ENCODE results near the gene SERF2. TPM values are rescaled to one million over a fixed set of nuclear protein-coding genes. Genes with fewer than 3 reads are reported as not detected.

The SERF2 gene
- total RNA-seq, 4 donors from 2014 or later, result 491 to 646 (median 617) TPM

DNA sequence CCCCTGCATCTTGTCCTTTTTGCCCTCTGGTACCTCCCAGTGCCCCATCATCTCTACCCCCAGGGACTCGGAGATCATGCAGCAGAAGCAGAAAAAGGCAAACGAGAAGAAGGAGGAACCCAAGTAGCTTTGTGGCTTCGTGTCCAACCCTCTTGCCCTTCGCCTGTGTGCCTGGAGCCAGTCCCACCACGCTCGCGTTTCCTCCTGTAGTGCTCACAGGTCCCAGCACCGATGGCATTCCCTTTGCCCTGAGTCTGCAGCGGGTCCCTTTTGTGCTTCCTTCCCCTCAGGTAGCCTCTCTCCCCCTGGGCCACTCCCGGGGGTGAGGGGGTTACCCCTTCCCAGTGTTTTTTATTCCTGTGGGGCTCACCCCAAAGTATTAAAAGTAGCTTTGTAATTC is 1.5 kb downstream of the SERF2 start:
- Histone ChIP-seq H3K9me3 (no peaks in the 10 kb centered on the region), H3K4me1 (peaks cover 48 to 49% of the 10 kb centered on the region in 2 donors), H3K27ac (peak overlapping the region; percentile 96 to 100 (median 99)), H3K36me3 (peaks cover 0 to 35% of the 10 kb centered on the region in 2 donors), H3K4me3 (peak overlapping the region; percentile 91 to 100 (median 94)), H3K27me3 (no peaks in the 10 kb centered on the region)
- DNase-seq (peak in 1 of 2 donors; percentile 39), ATAC-seq (no peak)
- in situ Hi-C loops (cut with MboI; ENCODE audit: low sequenced_read_pairs in 4 of 4), result loop anchor here in 1 of 4 donors (25.0 kb wide), 2 partner anchors 919 to 1844 kb away; partner anchors contain the start of genes B2M, PATL2 and SQOR
- intact Hi-C loops (cut with DNase I; ENCODE audit: low total_unique reads), result loop anchor here (5.0 to 10.0 kb wide), 2 partner anchors 741 to 934 kb away; partner anchors contain the start of gene EIF3J
- no peak for TF ChIP-seq POLR2A (IDR thresholded peaks at IDR 0.05)
- TF ChIP-seq CTCF (IDR thresholded peaks at IDR 0.05 in 4 of 5, conservative IDR thresholded peaks at IDR 0.05 in 1 of 5), result no peak

- DNase-seq, result peak in 1 of 2 donors; percentile 87
- Histone ChIP-seq H3K9me3 (no peaks in the 10 kb centered on the region), H3K4me1 (peaks cover 48 to 51% of the 10 kb centered on the region in 2 donors), H3K27ac (peak overlapping the region; percentile 96 to 100 (median 99)), H3K4me3 (peak overlapping the region; percentile 91 to 100 (median 94)), H3K27me3 (no peaks in the 10 kb centered on the region), H3K36me3 (peaks cover 0 to 42% of the 10 kb centered on the region in 2 donors)
- peak; percentile 53 to 61 for ATAC-seq
- intact Hi-C loops (cut with DNase I; ENCODE audit: low total_unique reads) (loop anchor here (5.0 to 10.0 kb wide), 2 partner anchors 740 to 933 kb away; partner anchors contain the start of gene EIF3J), in situ Hi-C loops (cut with MboI; ENCODE audit: low sequenced_read_pairs in 4 of 4) (loop anchor here in 1 of 4 donors (25.0 kb wide), 2 partner anchors 918 to 1843 kb away; partner anchors contain the start of genes B2M, PATL2 and SQOR)
- TF ChIP-seq POLR2A (IDR thresholded peaks at IDR 0.05), result peak; percentile 16 to 31
- no peak for TF ChIP-seq CTCF (IDR thresholded peaks at IDR 0.05 in 4 of 5, conservative IDR thresholded peaks at IDR 0.05 in 1 of 5)
Measured at GRCh38 chr15:43794269-43795037, 2.3 kb downstream of the SERF2 start.

GRCh38 chr15:43795197-43795596 is 3.1 kb downstream of the SERF2 start:
- Histone ChIP-seq H3K27ac (peak overlapping the region; percentile 96 to 100 (median 99)), H3K36me3 (peaks cover 0 to 48% of the 10 kb centered on the region in 2 donors), H3K27me3 (no peaks in the 10 kb centered on the region), H3K4me3 (peak overlapping the region in 1 of 4 donors; percentile 22), H3K4me1 (peaks cover 56 to 57% of the 10 kb centered on the region in 2 donors), H3K9me3 (no peaks in the 10 kb centered on the region)
- no peak for DNase-seq
- in situ Hi-C loops (cut with MboI; ENCODE audit: low sequenced_read_pairs in 4 of 4), result loop anchor here in 1 of 4 donors (25.0 kb wide), 2 partner anchors 917 to 1842 kb away; partner anchors contain the start of genes B2M, PATL2 and SQOR
- TF ChIP-seq POLR2A (IDR thresholded peaks at IDR 0.05), result no peak
- TF ChIP-seq CTCF (IDR thresholded peaks at IDR 0.05 in 4 of 5, conservative IDR thresholded peaks at IDR 0.05 in 1 of 5), result no peak
- intact Hi-C loops (cut with DNase I; ENCODE audit: low total_unique reads), result loop anchor here (10.0 kb wide), 1 partner anchor 740 kb away; the partner anchor contains the start of gene EIF3J
- ATAC-seq, result no peak

DNA sequence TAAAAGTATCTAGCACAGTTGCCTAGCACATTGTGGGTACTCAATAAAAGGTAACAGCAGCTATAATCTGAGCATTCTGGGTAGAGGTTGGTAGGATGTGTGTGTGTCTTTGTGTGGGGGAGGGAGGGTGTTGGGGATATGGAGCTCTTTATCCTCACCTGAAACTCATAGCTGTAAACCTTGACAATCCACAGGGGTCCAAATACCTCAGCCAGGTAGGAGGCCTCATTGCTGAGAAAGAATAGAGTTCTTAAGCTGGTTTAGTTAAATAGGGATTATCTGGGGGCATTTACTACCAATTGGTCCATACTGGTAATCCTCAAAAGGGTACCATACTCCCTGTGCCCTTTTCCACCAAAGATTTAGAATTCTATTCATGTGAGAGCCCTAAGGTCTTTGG is 3.9 kb downstream of the SERF2 start:
- intact Hi-C loops (cut with DNase I; ENCODE audit: low total_unique reads) (loop anchor here (10.0 kb wide), 1 partner anchor 739 kb away; the partner anchor contains the start of gene EIF3J), in situ Hi-C loops (cut with MboI; ENCODE audit: low sequenced_read_pairs in 4 of 4) (loop anchor here in 1 of 4 donors (25.0 kb wide), 2 partner anchors 916 to 1841 kb away; partner anchors contain the start of genes B2M, PATL2 and SQOR)
- no peaks in the 10 kb centered on the region for H3K9me3 ChIP-seq
- H3K36me3 ChIP-seq, result peaks cover 0 to 48% of the 10 kb centered on the region in 2 donors
- H3K4me1 ChIP-seq, result peaks cover 56 to 57% of the 10 kb centered on the region in 2 donors
- no peaks in the 10 kb centered on the region for H3K27me3 ChIP-seq
- DNase-seq (no peak), ATAC-seq (no peak)
- no peak for TF ChIP-seq CTCF (IDR thresholded peaks at IDR 0.05 in 4 of 5, conservative IDR thresholded peaks at IDR 0.05 in 1 of 5)
- TF ChIP-seq POLR2A (IDR thresholded peaks at IDR 0.05), result no peak
- H3K27ac ChIP-seq, result peak overlapping the region; percentile 96 to 100 (median 99)
- no peak overlapping the region for H3K4me3 ChIP-seq
